A673 (cell line): ENCODE data around the gene ATXN3.

Experiments used
- EZH2 ChIP-seq: fragments of 200-600 bp; sonication (generic); IDR thresholded peaks from 2 replicates; pipeline ENCODE4 v1.6.1; 2017; ENCODE audit warnings: borderline replicate concordance, low read depth, mild to moderate bottlenecking, mixed read lengths, antibody characterized with exemption, low read length; ENCODE audit not compliant: poor library complexity, severe bottlenecking
- TF ChIP-seq, protein P1 (sequence below): fragments of 300-800, 200-600 bp; sonication (generic); conservative IDR thresholded peaks from 2 replicates; pipeline ENCODE4 v1.5.1; 2017; ENCODE audit warnings: low read depth, mild to moderate bottlenecking, antibody characterized with exemption, low read length, moderate library complexity, mixed read lengths

DNA sequence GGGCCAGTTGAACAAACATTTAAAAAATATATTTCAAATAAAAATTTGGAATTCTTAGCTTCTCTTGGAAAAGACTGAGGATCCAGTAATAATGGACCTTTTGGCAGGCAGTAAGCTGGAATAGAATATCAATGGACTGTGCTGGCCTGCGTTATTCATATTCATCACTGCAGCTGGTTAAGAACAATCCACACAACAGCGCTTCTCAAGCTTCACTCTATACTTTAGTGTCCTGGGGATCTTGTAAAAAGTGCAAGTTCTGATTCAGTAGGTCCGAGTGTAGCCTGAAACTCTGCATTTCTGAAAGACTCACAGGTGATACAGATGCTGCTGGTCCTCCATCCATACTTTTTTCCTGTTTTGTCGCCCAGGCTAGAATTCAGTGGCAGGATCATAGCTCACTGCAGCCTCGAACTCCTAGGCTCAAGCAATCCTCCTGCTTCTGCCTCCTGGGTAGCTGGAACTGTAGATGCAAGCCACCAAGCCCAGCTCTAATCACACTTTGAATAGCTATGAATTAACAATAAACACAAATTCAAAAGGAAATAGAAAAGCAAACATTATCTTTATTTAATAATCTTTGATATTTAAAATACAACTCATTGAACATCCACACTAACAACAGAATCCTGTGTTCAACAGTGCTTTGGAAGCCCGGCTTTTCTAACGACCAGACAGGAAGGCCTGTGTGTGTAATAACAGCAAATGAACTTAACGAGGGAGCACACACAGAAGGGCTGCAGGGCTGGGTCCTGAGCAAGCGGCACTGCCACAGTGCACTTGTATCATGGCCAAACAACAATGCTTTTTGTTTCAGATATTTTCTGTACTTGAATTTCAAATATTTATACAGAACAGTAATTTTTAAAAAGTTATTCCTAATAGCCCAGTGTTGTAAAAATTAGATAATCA, 48.1 kb downstream of the ATXN3 start:
- TF ChIP-seq, protein P1, sequence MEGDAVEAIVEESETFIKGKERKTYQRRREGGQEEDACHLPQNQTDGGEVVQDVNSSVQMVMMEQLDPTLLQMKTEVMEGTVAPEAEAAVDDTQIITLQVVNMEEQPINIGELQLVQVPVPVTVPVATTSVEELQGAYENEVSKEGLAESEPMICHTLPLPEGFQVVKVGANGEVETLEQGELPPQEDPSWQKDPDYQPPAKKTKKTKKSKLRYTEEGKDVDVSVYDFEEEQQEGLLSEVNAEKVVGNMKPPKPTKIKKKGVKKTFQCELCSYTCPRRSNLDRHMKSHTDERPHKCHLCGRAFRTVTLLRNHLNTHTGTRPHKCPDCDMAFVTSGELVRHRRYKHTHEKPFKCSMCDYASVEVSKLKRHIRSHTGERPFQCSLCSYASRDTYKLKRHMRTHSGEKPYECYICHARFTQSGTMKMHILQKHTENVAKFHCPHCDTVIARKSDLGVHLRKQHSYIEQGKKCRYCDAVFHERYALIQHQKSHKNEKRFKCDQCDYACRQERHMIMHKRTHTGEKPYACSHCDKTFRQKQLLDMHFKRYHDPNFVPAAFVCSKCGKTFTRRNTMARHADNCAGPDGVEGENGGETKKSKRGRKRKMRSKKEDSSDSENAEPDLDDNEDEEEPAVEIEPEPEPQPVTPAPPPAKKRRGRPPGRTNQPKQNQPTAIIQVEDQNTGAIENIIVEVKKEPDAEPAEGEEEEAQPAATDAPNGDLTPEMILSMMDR: no peak
- TF ChIP-seq EZH2: no peak
